NCI-H82 treated with DMSO at 0.1 percent for 48 hours (cell line): Measurements from ENCODE around the gene SLX9.
"Not testable (repeated sequence)": the region's sequence is repeated elsewhere in the genome, so short reads cannot be mapped to it uniquely, and the experiment has no call there.

Experiments used
- DNase-seq: peaks from one replicate; lab custom pipeline; 2025; ENCODE audit not compliant: unreplicated experiment; lab: John Stamatoyannopoulos, UW

Gene SLX9

GRCh38 chr21:45016406-45017038 lies 76.7 kb downstream of the SLX9 start:
- DNase-seq, result no peak

GRCh38 chr21:45017039-45017960 lies 77.5 kb downstream of the SLX9 start:
- DNase-seq, result no peak

GRCh38 chr21:45018131-45019075 lies 78.6 kb downstream of the SLX9 start:
- DNase-seq, result no peak

GRCh38 chr21:45019076-45019886 lies 79.5 kb downstream of the SLX9 start:
- DNase-seq, result no peak

DNA sequence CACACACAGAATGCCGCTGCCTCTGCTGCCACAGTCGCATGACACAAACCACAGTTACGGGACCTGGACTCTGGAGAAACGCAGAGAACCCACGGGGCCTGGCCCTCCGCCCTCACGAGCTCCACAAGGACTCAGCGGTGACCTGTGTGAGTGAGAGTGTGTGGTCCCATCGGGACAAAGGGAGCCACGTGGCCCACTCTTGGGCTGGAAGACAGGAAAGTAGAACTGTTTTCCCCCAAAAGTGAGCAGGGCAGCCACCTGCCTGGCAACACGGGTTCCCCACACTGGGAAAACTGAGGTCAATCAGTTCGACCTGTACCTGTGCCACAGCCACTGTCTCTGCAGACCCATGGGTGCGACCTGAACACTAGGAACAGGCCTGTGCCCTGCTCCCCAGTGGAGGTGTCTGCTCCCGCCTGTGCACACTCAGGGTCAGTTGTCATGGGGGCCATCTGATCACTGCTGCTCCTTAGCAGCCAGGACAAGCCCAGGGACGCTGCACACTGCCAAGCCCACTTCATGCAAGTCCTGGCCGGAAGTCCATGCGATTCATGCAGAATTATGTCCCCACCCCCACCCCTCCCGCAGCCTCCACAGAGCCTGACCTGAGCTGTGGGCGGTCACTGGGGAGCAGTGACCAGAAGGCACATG lies 80.2 kb downstream of the SLX9 start:
- no peak for DNase-seq

GRCh38 chr21:45020629-45021427 lies 81.0 kb downstream of the SLX9 start:
- no peak for DNase-seq

DNA sequence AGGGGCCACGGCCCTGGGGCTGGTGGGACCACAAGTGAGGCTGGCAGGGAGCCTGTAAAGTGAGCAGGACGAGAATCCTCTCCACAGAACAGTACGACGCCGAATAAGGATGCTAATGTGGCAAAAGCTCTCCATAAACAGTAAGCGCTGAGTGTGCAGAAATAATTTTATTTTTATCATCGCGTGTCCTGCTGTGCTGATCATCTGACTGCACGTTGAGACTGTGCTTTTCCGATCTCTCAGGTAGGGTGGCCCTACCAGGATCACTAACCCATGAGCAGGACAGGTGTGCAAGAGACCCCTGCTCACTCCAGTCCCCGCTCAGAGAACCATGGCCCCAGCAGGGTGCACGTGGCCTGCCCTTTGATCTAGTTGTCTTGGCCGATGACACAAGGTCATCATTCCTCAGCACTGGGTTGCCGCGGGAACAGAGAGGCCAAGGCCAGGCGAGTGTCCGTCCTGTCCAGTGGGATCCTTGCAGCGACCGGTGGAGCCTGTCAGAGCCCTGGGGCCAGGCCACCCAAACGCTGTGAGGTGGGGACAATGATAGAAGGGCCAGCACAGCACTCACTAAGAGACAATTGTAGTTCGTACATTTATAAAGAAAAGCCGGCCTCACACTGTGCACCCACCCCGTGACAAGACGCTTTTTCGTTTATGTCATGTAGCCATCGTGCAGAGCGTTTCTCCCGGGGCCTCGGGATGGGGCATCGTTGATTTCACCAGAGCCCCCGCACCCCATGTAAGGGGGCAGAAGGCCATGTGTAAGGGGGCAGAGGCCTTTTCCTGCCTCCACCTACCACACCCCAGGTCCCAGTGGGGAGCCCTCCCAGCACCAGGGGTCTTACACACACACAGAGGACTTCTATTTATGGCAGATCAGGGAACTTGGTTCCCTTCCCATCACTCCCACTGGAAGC lies 81.9 kb downstream of the SLX9 start:
- no peak for DNase-seq

- no peak for DNase-seq
Measured at GRCh38 chr21:45022348-45022675, 82.5 kb downstream of the SLX9 start.

GRCh38 chr21:45022736-45023135 lies 82.9 kb downstream of the SLX9 start:
- DNase-seq, result no peak

DNA sequence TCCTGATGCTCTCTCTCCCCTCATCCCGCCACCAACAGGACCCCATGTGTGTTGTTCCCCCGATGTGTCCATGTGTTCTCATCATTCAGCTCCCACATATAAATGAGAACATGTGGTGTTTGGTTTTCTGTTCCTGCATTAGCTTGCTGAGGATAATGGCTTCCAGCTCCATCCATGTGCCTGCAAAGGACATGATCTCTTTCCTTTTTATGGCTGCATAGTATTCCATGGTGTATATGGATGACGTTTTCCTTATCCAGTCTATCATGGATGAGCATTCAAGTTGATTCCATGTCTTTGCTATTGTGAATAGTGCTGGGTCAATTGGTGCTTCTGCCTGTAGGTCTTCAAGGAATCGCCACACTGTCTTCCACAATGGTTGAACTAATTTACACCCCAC lies 84.7 kb downstream of the SLX9 start:
- not testable (repeated sequence) for DNase-seq

DNA sequence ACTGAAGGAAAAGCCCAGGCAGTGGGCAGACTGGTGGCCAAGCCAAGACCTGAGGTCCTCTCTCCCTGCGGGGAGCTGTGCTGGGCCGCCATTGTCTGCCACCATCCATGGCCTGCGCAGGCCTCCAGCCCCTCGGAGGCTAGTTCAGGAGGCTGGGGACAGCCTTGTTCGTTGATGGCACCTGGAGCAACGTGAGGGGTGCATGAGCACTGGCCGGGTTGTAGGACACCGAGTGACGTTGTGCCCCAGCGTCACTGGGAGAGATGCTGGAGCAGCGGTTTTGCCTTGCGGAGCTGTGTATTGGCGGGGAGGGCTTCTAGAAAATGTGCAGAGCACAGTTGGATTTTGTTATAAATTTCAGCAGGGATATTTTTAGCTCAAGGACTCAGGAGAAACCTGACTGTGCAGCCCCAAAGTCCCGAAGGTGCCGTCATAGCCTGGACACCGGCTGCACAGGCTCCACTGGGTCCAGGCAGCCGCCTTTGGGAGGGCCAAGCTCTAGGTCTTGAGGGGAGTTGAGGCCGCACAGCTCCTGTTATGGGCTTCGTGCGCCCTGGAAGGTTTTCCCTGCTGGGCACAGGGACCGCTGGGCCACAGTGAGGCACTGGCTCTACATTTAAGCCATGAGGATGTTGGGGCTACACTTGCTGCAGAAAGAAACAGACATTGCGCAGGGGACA lies 86.4 kb downstream of the SLX9 start:
- DNase-seq, result no peak
